Kidney (tissue), 14 donors: ENCODE measurements around the gene MNT. TPM values are rescaled to one million over a fixed set of nuclear protein-coding genes. Genes with fewer than 3 reads are reported as not detected.

ENCODE experiments used
- DNase-seq, 5 donors: peaks; one replicate each; pipeline ENCODE4 v3.0.0-alpha.2; 2013 to 2020
- FAIRE-seq: peaks from 2 replicates; lab custom pipeline; 2012; peaks lifted over from hg19 to GRCh38; lab: Jason Lieb, UNC
- H3K27ac ChIP-seq, 2 donors: one replicate each; pipeline ENCODE4 v1.7.0; 2013; ENCODE audit warnings: low read depth in 2 of 2, low read length in 2 of 2, inconsistent platforms in 1 of 2
- H3K27me3 ChIP-seq: one replicate; pipeline ENCODE4 v1.7.1; 2013; ENCODE audit warnings: low read length, inconsistent platforms; ENCODE audit not compliant: control insufficient read depth, insufficient read depth
- H3K36me3 ChIP-seq, 3 donors: one replicate each; pipeline versions ENCODE4 v1.7.0 to v1.7.1; 2013; ENCODE audit warnings: low read length in 3 of 3, control low read depth in 1 of 3, inconsistent platforms in 1 of 3; ENCODE audit not compliant: insufficient read depth in 3 of 3, control insufficient read depth in 2 of 3
- H3K4me1 ChIP-seq, 3 donors: one replicate each; pipeline versions ENCODE4 v1.7.0 to v1.7.1; 2013; ENCODE audit warnings: low read length in 3 of 3, inconsistent platforms in 1 of 3, low read depth in 1 of 3; ENCODE audit not compliant: control insufficient read depth in 2 of 3, insufficient read depth in 2 of 3
- H3K4me3 ChIP-seq, 3 donors: one replicate each; pipeline versions ENCODE4 v1.7.0 to v1.8.1; 2013; ENCODE audit warnings: low read length in 3 of 3, control low read depth in 1 of 3, inconsistent platforms in 1 of 3
- H3K9ac ChIP-seq, 3 donors: one replicate each; pipeline versions ENCODE4 v1.7.0 to v1.7.1; 2013; ENCODE audit warnings: low read length in 3 of 3, control low read depth in 1 of 3, inconsistent platforms in 1 of 3
- H3K9me3 ChIP-seq, 3 donors: one replicate each; pipeline versions ENCODE4 v1.7.0 to v1.7.1; 2013; ENCODE audit warnings: low read length in 3 of 3, control low read depth in 1 of 3, inconsistent platforms in 1 of 3; ENCODE audit not compliant: control insufficient read depth in 2 of 3, insufficient read depth in 1 of 3
- CTCF ChIP-seq: IDR thresholded peaks from 3 replicates; pipeline ENCODE4 v1.5.1; 2012; ENCODE audit warnings: mild to moderate bottlenecking, moderate library complexity, borderline replicate concordance; ENCODE audit not compliant: insufficient read depth; ENCODE audit errors: extremely low read depth
- intact Hi-C: fragments of 100-400 bp; cut with DNase I; formaldehyde crosslinking; loops from one replicate; pipeline ENCODE4 v1.11.1; 2022
- polyA plus RNA-seq: library from polyadenylated mRNA; stranded (reverse); fragments of 350-450 nt; fragmentation: Illumina TruSeq; extraction: RNeasy Lipid Tissue Mini Kit (QIAGEN cat#74804); gene quantifications from one replicate; pipeline ENCODE4 v1.2.3, GENCODE V29; 2014; ENCODE audit warnings: low read depth, low replicate concordance; ENCODE audit not compliant: insufficient read depth
- total RNA-seq: library from RNA; stranded (reverse); fragmentation: NEBNext Ultra II Directional; extraction: Animal tissue kit (Norgen Biotek cat#: 25700); gene quantifications from one replicate; pipeline ENCODE4 v1.2.1, GENCODE V29; 2021
- donor health status: control.
- donor health status: control.
- donor health status: control.
- donor health status: control.
- donor health status: control.
- donor health status: DM: yes; HTN: yes; CAD: no.
- donor health status: Normal renal cell carcinoma (clear cell type).

The MNT gene
- total and polyA plus RNA-seq, 2 donors from 2014 or later, result 3.7 to 39.8 TPM

- Histone ChIP-seq H3K4me1 (peaks cover 2 to 19% (median 8%) of the 10 kb centered on the region in 3 donors), H3K9ac (no peak overlapping the region), H3K4me3 (no peak overlapping the region), H3K27me3 (no peaks in the 10 kb centered on the region), H3K36me3 (peaks cover 0 to 7% (median 0%) of the 10 kb centered on the region in 3 donors), H3K9me3 (no peaks in the 10 kb centered on the region), H3K27ac (no peak overlapping the region)
- FAIRE-seq (no peak), DNase-seq (no peak)
- intact Hi-C loops, result loop anchor here (5.0 kb wide), 1 partner anchor 36 kb away; no protein-coding TSS in a partner anchor
- TF ChIP-seq CTCF, result no peak
These were observed 19.8 kb downstream of the MNT start for GRCh38 chr17:2380950-2381649.

GRCh38 chr17:2380226-2380922 is 20.5 kb downstream of the MNT start:
- no peak for TF ChIP-seq CTCF
- peak overlapping the region in 1 of 2 donors; percentile 32 for H3K27ac ChIP-seq
- FAIRE-seq, result no peak

GRCh38 chr17:2379489-2380225 is 21.2 kb downstream of the MNT start:
- no peak overlapping the region for H3K4me3 ChIP-seq
- H3K4me1 ChIP-seq, result peaks cover 2 to 12% (median 4%) of the 10 kb centered on the region in 3 donors
- no peak overlapping the region for H3K9ac ChIP-seq
- DNase-seq, result no peak
- peaks cover 0 to 7% (median 0%) of the 10 kb centered on the region in 3 donors for H3K36me3 ChIP-seq
- no peaks in the 10 kb centered on the region for H3K9me3 ChIP-seq
- no peak for FAIRE-seq
- H3K27me3 ChIP-seq, result no peaks in the 10 kb centered on the region
- no peak for TF ChIP-seq CTCF
- intact Hi-C loops, result loop anchor here (5.0 kb wide), 1 partner anchor 38 kb away; no protein-coding TSS in a partner anchor
- H3K27ac ChIP-seq, result peak overlapping the region in 1 of 2 donors; percentile 32

More at GRCh38 chr17:2380226-2380922, 20.5 kb downstream of the MNT start:
- no peak for DNase-seq
- Histone ChIP-seq H3K9ac (no peak overlapping the region), H3K9me3 (no peaks in the 10 kb centered on the region), H3K4me3 (no peak overlapping the region), H3K27me3 (no peaks in the 10 kb centered on the region), H3K36me3 (peaks cover 0 to 7% (median 0%) of the 10 kb centered on the region in 3 donors), H3K4me1 (peaks cover 2 to 12% (median 8%) of the 10 kb centered on the region in 3 donors)
- intact Hi-C loops, result loop anchor here (5.0 kb wide), 1 partner anchor 37 kb away; no protein-coding TSS in a partner anchor
